Measurements from ENCODE around the gene SAT2.

GRCh38 chr17:7615265-7615747 lies 12.3 kb downstream of the SAT2 start:
- TF ChIP-seq CTCF (IDR thresholded peaks at IDR 0.05) (no peak), POLR2A (IDR thresholded peaks at IDR 0.05) (no peak)

All from Peyer's patch (tissue), 4 donors.